Measurements from ENCODE around the gene RBBP7. TPM values are rescaled to one million over a fixed set of nuclear protein-coding genes. Genes with fewer than 3 reads are reported as not detected.
A peak's percentile ranks its signal among the peaks of the same experiment; 100 is the strongest.

RBBP7 gene
- total RNA-seq, 1 donor from 2014 or later = 225 TPM

DNA sequence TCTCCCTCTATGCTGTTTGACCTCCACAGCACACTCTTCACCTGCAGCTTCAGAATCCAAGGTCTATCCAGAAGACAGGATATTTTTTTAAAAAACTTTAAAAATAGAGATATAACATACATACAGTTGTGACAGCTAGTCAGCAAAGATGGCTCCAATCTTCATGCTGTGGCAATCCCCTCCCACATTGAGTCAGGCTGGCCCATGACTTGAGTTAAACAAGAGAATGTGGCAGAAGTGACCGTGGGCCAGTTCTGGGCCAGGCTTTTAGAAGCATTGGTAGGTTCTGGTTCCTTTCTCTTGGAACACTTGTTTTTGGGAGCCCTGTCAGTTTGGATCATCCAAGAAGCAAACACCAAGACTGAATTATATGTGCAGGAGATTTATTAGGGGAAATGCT is 40.2 kb upstream of the RBBP7 start:
- TF ChIP-seq, protein P1, sequence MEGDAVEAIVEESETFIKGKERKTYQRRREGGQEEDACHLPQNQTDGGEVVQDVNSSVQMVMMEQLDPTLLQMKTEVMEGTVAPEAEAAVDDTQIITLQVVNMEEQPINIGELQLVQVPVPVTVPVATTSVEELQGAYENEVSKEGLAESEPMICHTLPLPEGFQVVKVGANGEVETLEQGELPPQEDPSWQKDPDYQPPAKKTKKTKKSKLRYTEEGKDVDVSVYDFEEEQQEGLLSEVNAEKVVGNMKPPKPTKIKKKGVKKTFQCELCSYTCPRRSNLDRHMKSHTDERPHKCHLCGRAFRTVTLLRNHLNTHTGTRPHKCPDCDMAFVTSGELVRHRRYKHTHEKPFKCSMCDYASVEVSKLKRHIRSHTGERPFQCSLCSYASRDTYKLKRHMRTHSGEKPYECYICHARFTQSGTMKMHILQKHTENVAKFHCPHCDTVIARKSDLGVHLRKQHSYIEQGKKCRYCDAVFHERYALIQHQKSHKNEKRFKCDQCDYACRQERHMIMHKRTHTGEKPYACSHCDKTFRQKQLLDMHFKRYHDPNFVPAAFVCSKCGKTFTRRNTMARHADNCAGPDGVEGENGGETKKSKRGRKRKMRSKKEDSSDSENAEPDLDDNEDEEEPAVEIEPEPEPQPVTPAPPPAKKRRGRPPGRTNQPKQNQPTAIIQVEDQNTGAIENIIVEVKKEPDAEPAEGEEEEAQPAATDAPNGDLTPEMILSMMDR (IDR thresholded peaks at IDR 0.05; ENCODE audit: unreplicated experiment) = no peak
- Mint-ChIP-seq H3K36me3 (no peaks in the 10 kb centered on the region), H3K27ac (no peak overlapping the region), H3K27me3 (ENCODE audit: low read depth) (no peaks in the 10 kb centered on the region), H3K4me1 (peaks cover 9% of the 10 kb centered on the region), H3K9me3 (peaks cover 3% of the 10 kb centered on the region), H3K4me3 (no peak overlapping the region)
- no peak for DNase-seq (ENCODE audit: low spot score in 2 of 2, unreplicated experiment in 2 of 2)

DNA sequence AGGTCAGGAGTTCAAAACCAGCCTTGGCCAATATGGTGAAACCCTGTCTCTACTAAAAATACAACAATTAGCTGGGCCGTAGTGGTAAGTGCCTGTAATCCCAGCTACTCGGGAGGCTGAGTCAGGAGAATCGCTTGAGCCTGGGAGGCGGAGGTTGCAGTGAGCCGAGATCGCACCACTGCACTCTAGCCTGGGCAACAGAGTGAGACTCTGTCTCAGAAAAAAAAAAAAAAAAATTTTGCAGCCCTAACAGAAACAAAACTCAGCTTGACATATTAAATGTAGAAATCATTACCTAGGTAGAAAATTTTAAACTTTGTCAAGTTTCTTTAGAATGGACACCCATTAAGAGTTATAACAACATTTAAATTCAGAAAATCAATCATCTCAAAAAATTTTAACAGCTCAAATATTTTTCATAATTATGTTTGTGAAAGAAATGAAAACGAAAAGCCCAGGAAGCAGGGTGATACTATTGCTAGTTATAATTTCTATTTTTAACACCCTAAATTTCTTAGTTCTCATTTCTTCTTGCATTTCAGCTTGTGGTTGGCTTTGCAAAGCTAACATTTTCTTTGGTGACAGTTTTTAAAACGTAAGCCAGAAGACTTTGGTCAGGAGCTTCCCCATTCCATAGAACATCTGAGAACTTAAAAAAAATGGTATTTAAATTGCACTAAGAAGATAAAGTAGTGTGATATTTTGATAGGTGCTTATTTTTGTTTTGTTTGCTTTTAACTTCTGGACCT is 33.3 kb upstream of the RBBP7 start:
- H3K9me3 Mint-ChIP-seq = peaks cover 7% of the 10 kb centered on the region
- H3K27ac Mint-ChIP-seq = no peak overlapping the region
- TF ChIP-seq, protein P1 (IDR thresholded peaks at IDR 0.05; ENCODE audit: unreplicated experiment) = no peak
- peaks cover 4% of the 10 kb centered on the region for H3K27me3 Mint-ChIP-seq (ENCODE audit: low read depth)
- no peaks in the 10 kb centered on the region for H3K36me3 Mint-ChIP-seq
- no peak overlapping the region for H3K4me3 Mint-ChIP-seq
- no peaks in the 10 kb centered on the region for H3K4me1 Mint-ChIP-seq
- DNase-seq (ENCODE audit: low spot score in 2 of 2, unreplicated experiment in 2 of 2) = no peak

- no peaks in the 10 kb centered on the region for H3K36me3 Mint-ChIP-seq
- peaks cover 5% of the 10 kb centered on the region for H3K4me1 Mint-ChIP-seq
- H3K9me3 Mint-ChIP-seq = no peaks in the 10 kb centered on the region
- H3K27me3 Mint-ChIP-seq (ENCODE audit: low read depth) = peaks cover 7% of the 10 kb centered on the region
- TF ChIP-seq, protein P1 (IDR thresholded peaks at IDR 0.05; ENCODE audit: unreplicated experiment) = no peak
- no peak overlapping the region for H3K27ac Mint-ChIP-seq
- no peak overlapping the region for H3K4me3 Mint-ChIP-seq
- DNase-seq (ENCODE audit: low spot score in 2 of 2, unreplicated experiment in 2 of 2) = no peak
Measured at GRCh38 chrX:16897445-16897844, 27.3 kb upstream of the RBBP7 start.

GRCh38 chrX:16892504-16893362 is 22.6 kb upstream of the RBBP7 start:
- Mint-ChIP-seq H3K36me3 (no peaks in the 10 kb centered on the region), H3K4me1 (peaks cover 5% of the 10 kb centered on the region), H3K4me3 (no peak overlapping the region), H3K9me3 (no peaks in the 10 kb centered on the region), H3K27ac (peak overlapping the region; percentile 4), H3K27me3 (ENCODE audit: low read depth) (peaks cover 2% of the 10 kb centered on the region)
- TF ChIP-seq, protein P1 (IDR thresholded peaks at IDR 0.05; ENCODE audit: unreplicated experiment) = peak; percentile 78
- DNase-seq (ENCODE audit: low spot score in 2 of 2, unreplicated experiment in 2 of 2) = peak; percentile 52 to 74

DNA sequence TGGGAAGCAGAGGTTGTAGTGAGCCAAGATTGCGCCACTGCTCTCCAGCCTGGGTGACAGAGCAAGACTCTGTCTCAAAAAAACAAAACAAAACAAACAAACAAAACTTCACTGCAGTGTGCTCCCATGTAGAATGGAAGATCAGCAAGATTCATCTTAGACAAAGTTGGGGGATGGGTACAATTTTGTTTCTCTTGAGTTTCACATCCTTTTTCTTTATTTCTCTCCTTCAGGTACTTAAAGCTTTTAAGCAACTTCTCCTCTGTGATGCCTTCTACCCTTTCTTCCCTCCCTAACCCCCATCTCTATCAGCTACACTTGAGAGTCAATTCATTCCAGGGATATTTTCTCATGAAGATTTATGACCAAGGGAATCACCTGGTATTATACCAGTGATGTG is 15.5 kb upstream of the RBBP7 start:
- Mint-ChIP-seq H3K9me3 (no peaks in the 10 kb centered on the region), H3K27me3 (ENCODE audit: low read depth) (no peaks in the 10 kb centered on the region), H3K4me1 (peaks cover 18% of the 10 kb centered on the region), H3K27ac (no peak overlapping the region), H3K36me3 (no peaks in the 10 kb centered on the region), H3K4me3 (no peak overlapping the region)
- no peak for DNase-seq (ENCODE audit: low spot score in 2 of 2, unreplicated experiment in 2 of 2)
- TF ChIP-seq, protein P1 (IDR thresholded peaks at IDR 0.05; ENCODE audit: unreplicated experiment) = no peak
